Adrenal gland (tissue), 5 donors: ENCODE measurements around the gene CIB2.

Source experiments
- CTCF ChIP-seq, 6 experiments: fragments of 450-650 bp in 4 of 6; fragments of 200-600 bp in 2 of 6; sonication (generic) in 1 of 6; IDR thresholded peaks; 1 replicate in 5 of 6; 2 replicates in 1 of 6; pipeline versions ENCODE4 v1.5.1 to v1.8.0; 2016 to 2021; ENCODE audit warnings: antibody characterized with exemption in 6 of 6, mild to moderate bottlenecking in 2 of 6, moderate library complexity in 1 of 6
- POLR2A ChIP-seq, 2 donors: fragments of 450-650 bp; IDR thresholded peaks; one replicate each; pipeline ENCODE4 v1.6.1; 2017; ENCODE audit warnings: antibody characterized with exemption in 2 of 2, mild to moderate bottlenecking in 2 of 2, moderate library complexity in 1 of 2
- donor health status: DM: no; HTN: no; CAD: no.

- TF ChIP-seq POLR2A (IDR thresholded peaks at IDR 0.05) (no peak), CTCF (IDR thresholded peaks at IDR 0.05) (no peak)
These were observed 28.5 kb downstream of the CIB2 start for GRCh38 chr15:78102741-78103140.
